Measurements from ENCODE around the gene KCNK18.

Gene KCNK18

DNA sequence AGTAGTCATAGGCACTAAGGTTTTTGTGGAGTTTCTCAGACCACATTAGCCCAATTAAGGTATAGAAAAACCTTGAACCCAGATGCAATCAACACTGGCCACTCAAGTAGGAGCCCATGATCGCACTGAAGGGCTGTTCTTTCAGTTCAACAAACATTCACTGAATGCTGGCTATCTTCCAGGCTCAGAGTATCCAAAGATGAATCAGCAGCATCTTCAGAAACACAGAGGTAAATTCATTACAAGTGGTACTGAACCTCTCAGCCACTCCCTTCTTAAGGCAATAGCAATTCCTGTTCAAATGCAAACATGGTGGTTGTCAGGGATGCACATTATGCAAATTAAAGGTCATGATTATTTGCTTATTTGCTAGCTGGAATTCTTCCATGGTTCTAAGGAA is 17.1 kb downstream of the KCNK18 start:
- TF ChIP-seq, protein P1, sequence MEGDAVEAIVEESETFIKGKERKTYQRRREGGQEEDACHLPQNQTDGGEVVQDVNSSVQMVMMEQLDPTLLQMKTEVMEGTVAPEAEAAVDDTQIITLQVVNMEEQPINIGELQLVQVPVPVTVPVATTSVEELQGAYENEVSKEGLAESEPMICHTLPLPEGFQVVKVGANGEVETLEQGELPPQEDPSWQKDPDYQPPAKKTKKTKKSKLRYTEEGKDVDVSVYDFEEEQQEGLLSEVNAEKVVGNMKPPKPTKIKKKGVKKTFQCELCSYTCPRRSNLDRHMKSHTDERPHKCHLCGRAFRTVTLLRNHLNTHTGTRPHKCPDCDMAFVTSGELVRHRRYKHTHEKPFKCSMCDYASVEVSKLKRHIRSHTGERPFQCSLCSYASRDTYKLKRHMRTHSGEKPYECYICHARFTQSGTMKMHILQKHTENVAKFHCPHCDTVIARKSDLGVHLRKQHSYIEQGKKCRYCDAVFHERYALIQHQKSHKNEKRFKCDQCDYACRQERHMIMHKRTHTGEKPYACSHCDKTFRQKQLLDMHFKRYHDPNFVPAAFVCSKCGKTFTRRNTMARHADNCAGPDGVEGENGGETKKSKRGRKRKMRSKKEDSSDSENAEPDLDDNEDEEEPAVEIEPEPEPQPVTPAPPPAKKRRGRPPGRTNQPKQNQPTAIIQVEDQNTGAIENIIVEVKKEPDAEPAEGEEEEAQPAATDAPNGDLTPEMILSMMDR (IDR thresholded peaks at IDR 0.05; ENCODE audit: insufficient read depth, missing control alignments): no peak
- FAIRE-seq: no peak
- DNase-seq (ENCODE audit: insufficient read length, low spot score): no peak

DNA sequence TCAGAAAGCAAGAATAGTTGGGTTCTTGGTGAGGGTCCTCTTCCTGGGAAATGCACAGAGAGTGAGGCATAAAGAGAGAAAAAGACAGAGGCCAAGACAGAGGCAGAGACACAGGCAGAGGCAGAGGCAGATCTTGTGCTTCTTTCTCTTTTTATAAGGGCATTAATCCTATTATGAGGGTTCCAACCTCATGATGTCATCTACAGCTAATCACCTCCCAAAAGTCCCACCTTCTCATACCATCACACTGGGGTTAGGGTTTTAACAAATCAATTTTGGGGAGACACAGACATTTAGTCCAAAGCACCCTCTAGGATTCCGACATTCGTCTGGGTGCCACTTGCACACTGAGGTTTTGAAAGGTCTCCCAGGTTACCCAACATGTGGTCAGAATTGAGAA is 17.8 kb downstream of the KCNK18 start:
- FAIRE-seq: no peak
- TF ChIP-seq, protein P1 (IDR thresholded peaks at IDR 0.05; ENCODE audit: insufficient read depth, missing control alignments): no peak
- no peak for DNase-seq (ENCODE audit: insufficient read length, low spot score)

DNA sequence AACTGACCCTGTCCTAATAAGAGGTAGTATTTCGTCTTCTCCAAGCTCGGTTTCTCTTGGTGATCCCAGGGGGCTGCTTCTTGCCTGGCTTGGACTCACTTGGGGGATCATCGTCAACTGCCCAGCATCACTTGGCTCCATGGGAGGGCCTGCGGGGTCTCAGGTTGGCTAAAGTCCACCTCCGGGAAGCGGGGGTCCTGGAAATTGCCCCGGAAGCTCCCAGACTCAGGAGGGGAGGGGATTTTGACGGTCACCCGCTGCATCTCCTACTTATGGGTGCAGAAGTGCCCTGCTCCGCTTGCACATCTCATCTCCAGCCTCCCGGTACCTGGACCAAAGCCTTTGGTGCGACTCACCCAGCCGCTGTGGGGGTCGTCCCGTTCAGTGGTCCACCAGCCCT is 18.7 kb downstream of the KCNK18 start:
- TF ChIP-seq, protein P1 (IDR thresholded peaks at IDR 0.05; ENCODE audit: insufficient read depth, missing control alignments): no peak
- no peak for FAIRE-seq
- DNase-seq (ENCODE audit: insufficient read length, low spot score): no peak

DNA sequence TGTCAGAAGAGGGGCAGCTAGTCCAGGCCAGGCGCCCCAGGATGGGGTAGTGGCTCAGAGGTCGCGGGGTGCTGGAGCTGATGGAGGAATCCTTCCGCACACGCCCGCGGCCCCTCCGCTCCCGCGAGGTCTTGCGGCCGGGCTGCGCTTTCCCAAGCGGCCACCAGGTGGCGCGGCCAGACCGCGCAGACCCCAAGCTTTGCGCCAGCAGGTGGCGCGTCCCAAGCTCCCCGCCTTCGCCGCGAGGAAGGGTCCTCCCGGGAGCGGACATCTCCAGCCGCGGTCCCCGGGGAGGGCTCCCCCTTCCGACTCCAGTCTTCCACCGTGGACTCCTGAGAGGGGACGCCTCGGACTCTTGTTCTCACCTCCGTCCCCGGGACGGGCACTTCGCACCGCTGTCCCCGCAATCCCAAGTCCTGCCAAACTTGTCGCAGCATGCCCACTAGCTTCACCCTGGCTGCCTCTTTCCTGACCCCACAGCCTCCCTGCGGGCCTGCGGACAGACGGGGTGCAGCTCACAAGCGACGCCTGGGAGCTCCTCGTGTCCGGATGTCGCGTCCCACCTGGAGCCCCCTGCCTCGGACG is 19.4 kb downstream of the KCNK18 start:
- TF ChIP-seq, protein P1 (IDR thresholded peaks at IDR 0.05; ENCODE audit: insufficient read depth, missing control alignments): peak; percentile 99
- peak; percentile 61 for DNase-seq (ENCODE audit: insufficient read length, low spot score)
- FAIRE-seq: no peak

DNA sequence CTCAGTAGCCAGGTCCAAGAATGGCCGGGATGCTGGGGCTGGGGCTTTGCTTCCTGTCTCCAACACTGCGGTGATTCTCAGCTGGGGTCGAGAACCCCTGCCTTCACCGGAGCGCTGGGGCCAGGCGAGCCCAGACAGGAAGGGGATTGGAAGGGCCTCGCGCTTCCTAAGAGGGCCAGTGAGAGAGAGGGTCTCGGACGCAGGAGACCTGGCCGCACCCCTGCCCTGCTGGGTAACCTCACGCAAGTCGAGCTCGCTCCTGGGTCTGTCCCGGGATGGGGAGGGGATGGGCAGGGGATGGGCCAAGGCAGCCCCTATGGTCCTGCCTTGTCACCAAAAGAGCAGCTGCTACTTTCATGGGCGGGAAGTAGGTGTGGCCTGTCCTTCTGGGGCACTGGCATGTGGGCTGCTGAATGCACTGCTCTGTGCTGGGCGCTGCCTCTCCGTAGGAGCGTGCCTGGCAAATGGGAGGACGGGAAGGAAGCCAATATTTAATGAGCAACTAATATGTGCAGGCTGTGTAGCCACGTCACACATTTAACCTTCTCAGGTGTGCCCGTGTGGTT is 20.0 kb downstream of the KCNK18 start:
- DNase-seq (ENCODE audit: insufficient read length, low spot score) (no peak), FAIRE-seq (no peak)
- TF ChIP-seq, protein P1 (IDR thresholded peaks at IDR 0.05; ENCODE audit: insufficient read depth, missing control alignments): no peak

DNA sequence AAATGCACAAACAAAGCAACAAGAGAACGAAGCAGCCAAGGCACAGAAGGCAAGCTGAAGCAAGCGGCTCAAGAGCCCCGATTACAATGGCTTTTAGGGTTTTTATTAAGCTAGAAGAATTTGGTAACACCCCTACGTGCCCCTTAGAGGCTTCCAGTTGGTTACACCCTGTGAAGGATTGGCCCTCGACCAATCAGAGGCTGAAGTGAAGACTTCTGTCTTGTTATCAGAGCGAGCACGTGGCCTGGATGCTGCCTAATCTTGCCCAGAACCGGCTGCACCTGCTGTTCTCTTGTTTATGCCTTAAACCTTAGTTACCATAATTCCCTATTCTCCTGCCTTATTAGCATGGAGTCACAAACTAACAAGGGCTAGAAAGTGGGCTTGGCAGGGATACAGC is 21.4 kb downstream of the KCNK18 start:
- TF ChIP-seq, protein P1 (IDR thresholded peaks at IDR 0.05; ENCODE audit: insufficient read depth, missing control alignments): no peak
- FAIRE-seq: no peak
- no peak for DNase-seq (ENCODE audit: insufficient read length, low spot score)

DNA sequence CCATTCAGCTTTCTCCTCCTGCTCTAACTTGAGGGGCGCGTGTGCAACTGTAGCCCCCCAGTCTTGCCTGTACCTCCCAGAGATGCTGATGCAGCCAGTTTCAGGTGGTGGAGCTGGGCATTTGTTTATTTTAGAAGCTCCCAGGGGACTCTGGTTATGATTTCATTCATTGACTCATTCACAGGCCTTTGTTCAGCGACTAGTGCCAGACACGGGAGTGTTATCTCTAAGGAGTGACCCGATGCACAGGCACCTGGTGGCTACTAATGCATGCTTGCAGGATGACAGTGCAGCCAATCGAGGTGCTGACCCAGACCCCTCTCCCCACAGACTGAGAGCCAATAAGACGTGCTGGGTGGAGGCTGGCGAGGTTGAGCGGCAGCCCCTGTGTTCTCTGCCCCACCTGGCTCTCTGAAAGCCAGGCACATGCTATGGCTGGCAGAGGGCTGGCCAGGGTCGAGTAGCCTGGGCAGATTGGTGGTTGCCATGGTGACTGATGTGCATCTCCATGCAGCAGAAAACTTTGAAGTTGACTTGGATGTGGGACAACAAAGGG is 23.9 kb downstream of the KCNK18 start:
- DNase-seq (ENCODE audit: insufficient read length, low spot score): no peak
- TF ChIP-seq, protein P1 (IDR thresholded peaks at IDR 0.05; ENCODE audit: insufficient read depth, missing control alignments): no peak

More for the DNA sequence above, 23.9 kb downstream of the KCNK18 start:
- FAIRE-seq: no peak
